Body of pancreas (tissue), 4 donors: ENCODE data around the gene SPTBN2. TPM values are rescaled to one million over a fixed set of nuclear protein-coding genes. Genes with fewer than 3 reads are reported as not detected.

ENCODE experiments used
- ATAC-seq: fragments of 150-250 bp; one replicate; pipeline ENCODE4 v1.9.1; 2016
- DNase-seq, 4 donors: peaks; one replicate each; pipeline ENCODE4 v3.0.0-alpha.2; 2019
- H3K27ac ChIP-seq, 4 donors: fragments of 200-600 bp; sonication (generic); 1 replicate in 3 of 4; 2 replicates in 1 of 4; pipeline versions ENCODE4 v1.5.1 to v1.6.1; 2016 to 2019; ENCODE audit warnings: mild to moderate bottlenecking in 1 of 4, mixed read lengths in 1 of 4, moderate library complexity in 1 of 4
- H3K27me3 ChIP-seq, 2 donors: fragments of 200-600 bp; sonication (generic); one replicate each; pipeline ENCODE4 v1.6.0; 2016; ENCODE audit warnings: mild to moderate bottlenecking in 1 of 2
- H3K36me3 ChIP-seq, 2 donors: fragments of 200-600 bp; sonication (generic); replicated peaks in 1 of 2; 2 replicates each; pipeline ENCODE4 v1.5.1; 2016; ENCODE audit warnings: low read depth in 2 of 2; ENCODE audit not compliant: insufficient read depth in 1 of 2
- H3K4me1 ChIP-seq: fragments of 200-600 bp; sonication (generic); one replicate; pipeline ENCODE4 v1.6.0; 2016
- H3K4me3 ChIP-seq, 2 donors: fragments of 200-600 bp; sonication (generic); 1 replicate in 1 of 2; 2 replicates in 1 of 2; pipeline ENCODE4 v1.5.1; 2016 to 2019
- H3K9me3 ChIP-seq, 3 donors: fragments of 200-600 bp; sonication (generic); 1 replicate in 2 of 3; 2 replicates in 1 of 3; pipeline ENCODE4 v1.5.1; 2016
- CTCF ChIP-seq, 7 experiments: fragments of 450-650 bp in 4 of 7; fragments of 200-600 bp in 3 of 7; sonication (generic) in 3 of 7; IDR thresholded peaks; one replicate each; pipeline ENCODE4 v1.5.1; 2016 to 2019; ENCODE audit warnings: antibody characterized with exemption in 7 of 7
- POLR2A ChIP-seq, 3 donors: fragments of 450-650 bp; IDR thresholded peaks; one replicate each; pipeline ENCODE4 v1.6.1; 2016; ENCODE audit warnings: antibody characterized with exemption in 3 of 3, mild to moderate bottlenecking in 2 of 3
- whole genome bisulfite sequencing, 2 donors: methylation state at CpG; one replicate each; pipeline ENCODE4 v1.1.5; 2017; 5-methylcytosine and 5-hydroxymethylcytosine counted together
- intact Hi-C: fragments of 100-400 bp; cut with DNase I; formaldehyde crosslinking; loops from one replicate; pipeline ENCODE4 v1.15.1; 2023
- total RNA-seq, 2 donors: library from RNA; depleted of rRNA; stranded (reverse); fragments of >200 nt; gene quantifications; one replicate each; pipeline ENCODE4 v1.1.0, GENCODE V29; 2016

The SPTBN2 gene
- total RNA-seq, 2 donors from 2014 or later = 40.0 to 52.1 TPM

GRCh38 chr11:66680966-66681645 is 47.9 kb downstream of the SPTBN2 start:
- no peaks in the 10 kb centered on the region for H3K27me3 ChIP-seq
- TF ChIP-seq CTCF (IDR thresholded peaks at IDR 0.05) = no peak
- no peak for TF ChIP-seq POLR2A (IDR thresholded peaks at IDR 0.05)
- H3K4me3 ChIP-seq = no peak overlapping the region
- H3K36me3 ChIP-seq = no peaks in the 10 kb centered on the region
- ATAC-seq (no peak), DNase-seq (no peak)
- intact Hi-C loops = loop anchor here (5.0 kb wide), 1 partner anchor 109 kb away; no protein-coding TSS in a partner anchor
- no peaks in the 10 kb centered on the region for H3K9me3 ChIP-seq
- no peak overlapping the region for H3K27ac ChIP-seq
- WGBS, 2 donors = 82 to 83% methylated on average over 7 of the region's 7 CpGs
- peaks cover 18% of the 10 kb centered on the region for H3K4me1 ChIP-seq

- TF ChIP-seq CTCF (IDR thresholded peaks at IDR 0.05) (no peak), POLR2A (IDR thresholded peaks at IDR 0.05) (peak; percentile 63 to 88 (median 84))
- intact Hi-C loops = no loop called here
- Histone ChIP-seq H3K4me3 (peak within 1 kb of the TSS; percentile 58 to 63), H3K27me3 (no peaks in the 10 kb centered on the region), H3K4me1 (peaks cover 34% of the 10 kb centered on the region), H3K27ac (peak within 1 kb of the TSS; percentile 87 to 95 (median 92)), H3K9me3 (no peaks in the 10 kb centered on the region), H3K36me3 (no peaks in the 10 kb centered on the region)
- 1% methylated on average over 17 to 50 of the region's 61 CpGs for WGBS, 2 donors
- peak; percentile 95 to 97 (median 96) for DNase-seq
- peak; percentile 95 for ATAC-seq
These were observed 51.2 kb downstream of the SPTBN2 start, which contains the start of gene RBM4B for GRCh38 chr11:66677599-66678375. TSS of gene RBM4B (minus strand) at chr11:66677887. CDS start at chr11:66677079, 808 bp downstream.

GRCh38 chr11:66676931-66677598 is 52.0 kb downstream of the SPTBN2 start:
- Histone ChIP-seq H3K27me3 (no peaks in the 10 kb centered on the region), H3K36me3 (no peaks in the 10 kb centered on the region), H3K27ac (peak overlapping the region; percentile 87 to 95 (median 92)), H3K4me3 (peak overlapping the region; percentile 58 to 63), H3K4me1 (peaks cover 34% of the 10 kb centered on the region), H3K9me3 (no peaks in the 10 kb centered on the region)
- ATAC-seq (no peak), DNase-seq (no peak)
- TF ChIP-seq CTCF (IDR thresholded peaks at IDR 0.05) = no peak
- intact Hi-C loops = no loop called here
- WGBS, 2 donors = 3 to 5% methylated on average over 23 to 27 of the region's 27 CpGs

- H3K36me3 ChIP-seq = no peaks in the 10 kb centered on the region
- ATAC-seq (no peak), DNase-seq (no peak)
- H3K27me3 ChIP-seq = no peaks in the 10 kb centered on the region
- peaks cover 34% of the 10 kb centered on the region for H3K4me1 ChIP-seq
- H3K9me3 ChIP-seq = no peaks in the 10 kb centered on the region
- H3K4me3 ChIP-seq = no peak overlapping the region
- intact Hi-C loops = no loop called here
- 51 to 58% methylated on average over 16 of the region's 16 CpGs for WGBS, 2 donors
- H3K27ac ChIP-seq = no peak overlapping the region
- no peak for TF ChIP-seq CTCF (IDR thresholded peaks at IDR 0.05)
- no peak for TF ChIP-seq POLR2A (IDR thresholded peaks at IDR 0.05)
These were observed 52.6 kb downstream of the SPTBN2 start for GRCh38 chr11:66676282-66676919.
